Activated CD8-positive, alpha-beta T cell treated with anti-CD3 and anti-CD28 coated beads for 36 hours (primary cell): ENCODE measurements around the gene CYB5RL. TPM values are rescaled to one million over a fixed set of nuclear protein-coding genes. Genes with fewer than 3 reads are reported as not detected.
"Not testable (repeated sequence)": the region's sequence is repeated elsewhere in the genome, so short reads cannot be mapped to it uniquely, and the experiment has no call there.

Experiments
- ATAC-seq: fragments of 200-7000 bp; cut with Tn5 transposase; one replicate; pipeline ENCODE4 v1.10.0; 2021; ENCODE audit warnings: mild to moderate bottlenecking, moderate library complexity
- CTCF ChIA-PET: fragments of 350-600 bp; sonication (Branson Sonifier 250); formaldehyde crosslinking; loops from one replicate; lab custom pipeline; 2021; ENCODE audit warnings: antibody characterized with exemption; lab: Charles Lee
- POLR2A ChIA-PET: fragments of 350-600 bp; sonication (Branson Sonifier 250); formaldehyde crosslinking; loops from one replicate; lab custom pipeline; 2021; ENCODE audit warnings: antibody characterized with exemption; lab: Charles Lee
- DNase-seq: peaks from one replicate; pipeline ENCODE4 v3.0.0-alpha.2; 2020
- H3K27ac Mint-ChIP-seq: one replicate; pipeline ENCODE4 v1.8.0; 2021; ENCODE audit warnings: mild to moderate bottlenecking, mixed read lengths
- H3K27me3 Mint-ChIP-seq: one replicate; pipeline ENCODE4 v1.8.0; 2021; ENCODE audit warnings: mixed read lengths
- H3K36me3 Mint-ChIP-seq: one replicate; pipeline ENCODE4 v1.8.0; 2021; ENCODE audit warnings: low read depth, mixed read lengths
- H3K4me1 Mint-ChIP-seq: one replicate; pipeline ENCODE4 v1.8.0; 2021; ENCODE audit warnings: low read depth, mixed read lengths
- H3K4me3 Mint-ChIP-seq: one replicate; pipeline ENCODE4 v1.8.0; 2021; ENCODE audit warnings: mild to moderate bottlenecking, moderate library complexity, mixed read lengths
- H3K9me3 Mint-ChIP-seq: one replicate; pipeline ENCODE4 v1.8.0; 2021; ENCODE audit warnings: mixed read lengths
- CTCF ChIP-seq: fragments of 200-600 bp; IDR thresholded peaks from one replicate; pipeline ENCODE4 v1.8.0; 2022; ENCODE audit warnings: antibody characterized with exemption, mild to moderate bottlenecking
- intact Hi-C: fragments of 100-400 bp; cut with micrococcal nuclease; formaldehyde crosslinking; loops from one replicate; pipeline ENCODE4 v1.10.0; 2022
- total RNA-seq, 2 experiments: library from RNA; stranded (reverse); gene quantifications; one replicate each; pipeline ENCODE4 v1.2.3, GENCODE V29; 2021

CYB5RL gene
- total RNA-seq, 2 experiments from 2014 or later: 11.4 to 12.6 TPM

GRCh38 chr1:54169068-54169467 lies 30.8 kb downstream of the CYB5RL start:
- Mint-ChIP-seq H3K9me3 (no peaks in the 10 kb centered on the region), H3K4me3 (no peak overlapping the region), H3K27ac (no peak overlapping the region), H3K27me3 (no peaks in the 10 kb centered on the region), H3K36me3 (no peaks in the 10 kb centered on the region), H3K4me1 (peaks cover 5% of the 10 kb centered on the region)
- intact Hi-C loops: no loop called here
- TF ChIP-seq CTCF: no peak
- ChIA-PET POLR2A (no interaction called here), CTCF (no interaction called here)
- no peak for ATAC-seq
- no peak for DNase-seq

GRCh38 chr1:54168206-54168965 lies 31.4 kb downstream of the CYB5RL start:
- CTCF ChIA-PET: interaction anchor here (0.8 to 1.2 kb wide), 2 partner anchors 13 to 170 kb away, joined by 3 to 4 read pairs; no protein-coding TSS in a partner anchor
- Mint-ChIP-seq H3K4me3 (no peak overlapping the region), H3K27ac (no peak overlapping the region), H3K36me3 (no peaks in the 10 kb centered on the region), H3K4me1 (peaks cover 5% of the 10 kb centered on the region), H3K9me3 (no peaks in the 10 kb centered on the region), H3K27me3 (no peaks in the 10 kb centered on the region)
- TF ChIP-seq CTCF: no peak
- ATAC-seq: no peak
- DNase-seq: no peak
- POLR2A ChIA-PET: no interaction called here
- intact Hi-C loops: no loop called here

- TF ChIP-seq CTCF: no peak
- CTCF ChIA-PET: interaction anchor here (0.8 to 1.2 kb wide), 2 partner anchors 14 to 171 kb away, joined by 3 to 4 read pairs; no protein-coding TSS in a partner anchor
- Mint-ChIP-seq H3K27me3 (no peaks in the 10 kb centered on the region), H3K4me1 (peaks cover 5% of the 10 kb centered on the region), H3K4me3 (no peak overlapping the region), H3K36me3 (no peaks in the 10 kb centered on the region), H3K27ac (no peak overlapping the region), H3K9me3 (no peaks in the 10 kb centered on the region)
- no peak for DNase-seq
- intact Hi-C loops: no loop called here
- POLR2A ChIA-PET: interaction anchor here (0.6 to 1.0 kb wide), 2 partner anchors 30 to 65 kb away, joined by 3 read pairs; no protein-coding TSS in a partner anchor
- ATAC-seq: no peak
These were observed 32.2 kb downstream of the CYB5RL start for GRCh38 chr1:54167422-54168139.

DNA sequence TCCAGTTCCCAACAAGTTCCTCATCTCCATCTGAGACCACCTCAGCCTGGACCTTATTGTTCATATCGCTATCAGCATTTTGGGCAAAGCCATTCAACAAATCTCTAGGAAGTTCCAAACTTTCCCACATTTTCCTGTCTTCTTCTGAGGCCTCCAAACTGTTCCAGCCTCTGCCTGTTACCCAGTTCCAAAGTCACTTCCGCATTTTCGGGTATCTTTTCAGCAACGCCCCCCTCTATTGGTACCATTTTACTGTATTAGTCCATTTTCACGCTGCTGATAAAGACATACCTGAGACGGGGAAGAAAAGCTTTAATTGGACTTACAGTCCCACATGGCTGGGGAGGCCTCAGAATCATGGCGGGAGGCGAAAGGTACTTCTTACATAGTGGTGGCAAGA lies 33.5 kb downstream of the CYB5RL start:
- POLR2A ChIA-PET, H3K9me3 Mint-ChIP-seq, H3K27me3 Mint-ChIP-seq, H3K4me1 Mint-ChIP-seq, H3K4me3 Mint-ChIP-seq, H3K36me3 Mint-ChIP-seq, DNase-seq, H3K27ac Mint-ChIP-seq, intact Hi-C loops, ATAC-seq, CTCF ChIA-PET: not testable (repeated sequence)

DNA sequence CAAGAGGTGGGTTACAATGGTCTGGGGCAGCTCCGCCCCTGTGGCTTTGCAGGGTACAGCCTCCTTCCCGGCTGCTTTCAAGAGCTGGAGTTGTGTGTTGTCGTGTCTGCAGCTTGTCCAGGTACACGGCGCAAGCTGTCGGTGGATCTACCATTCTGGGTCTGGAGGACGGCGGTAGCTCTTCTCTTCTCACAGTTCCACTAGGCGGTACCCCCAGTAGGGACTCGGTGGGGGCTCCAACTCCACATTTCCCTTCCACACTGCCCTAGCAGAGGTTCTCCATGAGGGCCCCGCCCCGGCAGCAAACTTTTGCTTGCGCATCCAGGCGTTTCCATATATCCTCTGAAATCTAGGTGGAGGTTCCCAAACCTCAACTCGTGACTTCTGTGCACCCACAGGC lies 34.7 kb downstream of the CYB5RL start:
- Mint-ChIP-seq H3K4me1 (no peaks in the 10 kb centered on the region), H3K4me3 (no peak overlapping the region), H3K36me3 (no peaks in the 10 kb centered on the region), H3K27me3 (no peaks in the 10 kb centered on the region), H3K27ac (no peak overlapping the region), H3K9me3 (no peaks in the 10 kb centered on the region)
- no peak for ATAC-seq
- TF ChIP-seq CTCF: no peak
- CTCF ChIA-PET: no interaction called here
- intact Hi-C loops: no loop called here
- no peak for DNase-seq
- POLR2A ChIA-PET: no interaction called here
